GM21515 (cell line): Measurements from ENCODE around the gene HORMAD2.

Source experiments
- ATAC-seq: cut with Tn5 transposase; IDR thresholded peaks from one replicate; pipeline ENCODE4 v1.9.1; 2021; ENCODE audit not compliant: unreplicated experiment

Gene HORMAD2

GRCh38 chr22:30079952-30080533 is at the start of gene HORMAD2:
TSS of gene HORMAD2 (plus strand) at chr22:30080464. CDS start at chr22:30093953, 13,489 bp downstream.
- no peak for ATAC-seq

GRCh38 chr22:30031328-30031727 is 48.9 kb upstream of the HORMAD2 start:
- ATAC-seq = no peak

- no peak for ATAC-seq
These were observed 48.4 kb upstream of the HORMAD2 start for GRCh38 chr22:30031764-30032455.

GRCh38 chr22:30033137-30033536 is 47.1 kb upstream of the HORMAD2 start:
- ATAC-seq = no peak

- ATAC-seq = no peak
These were observed 46.4 kb upstream of the HORMAD2 start for GRCh38 chr22:30033901-30034300.

GRCh38 chr22:30036656-30037055 is 43.6 kb upstream of the HORMAD2 start:
- no peak for ATAC-seq

GRCh38 chr22:30038219-30038618 is 42.0 kb upstream of the HORMAD2 start:
- ATAC-seq = no peak

- no peak for ATAC-seq
These were observed 39.6 kb upstream of the HORMAD2 start for GRCh38 chr22:30040499-30041260.

- ATAC-seq = no peak
These were observed 38.8 kb upstream of the HORMAD2 start for GRCh38 chr22:30041475-30041874.

GRCh38 chr22:30041881-30042280 is 38.4 kb upstream of the HORMAD2 start:
- ATAC-seq = no peak

GRCh38 chr22:30043161-30043560 is 37.1 kb upstream of the HORMAD2 start:
- ATAC-seq = no peak

GRCh38 chr22:30044369-30044768 is 35.9 kb upstream of the HORMAD2 start:
- ATAC-seq = no peak

- no peak for ATAC-seq
These were observed 35.3 kb upstream of the HORMAD2 start for GRCh38 chr22:30044881-30045493.

- ATAC-seq = no peak
These were observed 34.8 kb upstream of the HORMAD2 start for GRCh38 chr22:30045494-30045887.

GRCh38 chr22:30045901-30046715 is 34.2 kb upstream of the HORMAD2 start:
- no peak for ATAC-seq

GRCh38 chr22:30046716-30047363 is 33.4 kb upstream of the HORMAD2 start:
- no peak for ATAC-seq

- no peak for ATAC-seq
These were observed 32.9 kb upstream of the HORMAD2 start for GRCh38 chr22:30047364-30047738.

- no peak for ATAC-seq
These were observed 31.6 kb upstream of the HORMAD2 start for GRCh38 chr22:30048681-30049080.

GRCh38 chr22:30054067-30054763 is 26.0 kb upstream of the HORMAD2 start:
- ATAC-seq = no peak

GRCh38 chr22:30054764-30055069 is 25.5 kb upstream of the HORMAD2 start:
- no peak for ATAC-seq
